GM18511 (cell line): ENCODE results near the gene ACKR3.

Experiments
- ATAC-seq: cut with Tn5 transposase; IDR thresholded peaks from one replicate; pipeline ENCODE4 v1.9.1; 2021; ENCODE audit warnings: mild to moderate bottlenecking, moderate library complexity; ENCODE audit not compliant: unreplicated experiment

ACKR3 gene

GRCh38 chr2:236568068-236568921 lies 1.3 kb upstream of the ACKR3 start:
- ATAC-seq: peak; percentile 53

- no peak for ATAC-seq
Observed at GRCh38 chr2:236568922-236569572, 578 bp upstream of the ACKR3 start.

- peak; percentile 47 for ATAC-seq
Observed at GRCh38 chr2:236570081-236570868, 650 bp downstream of the ACKR3 start.

- no peak for ATAC-seq
Observed at GRCh38 chr2:236571145-236571544, 1.5 kb downstream of the ACKR3 start.

GRCh38 chr2:236572482-236572881 lies 2.9 kb downstream of the ACKR3 start:
- ATAC-seq: no peak

- no peak for ATAC-seq
Observed at GRCh38 chr2:236573066-236573929, 3.7 kb downstream of the ACKR3 start.

- no peak for ATAC-seq
Observed at GRCh38 chr2:236574000-236574399, 4.4 kb downstream of the ACKR3 start.

- ATAC-seq: no peak
Observed at GRCh38 chr2:236574424-236575145, 5.0 kb downstream of the ACKR3 start.

- ATAC-seq: no peak
Observed at GRCh38 chr2:236575510-236575909, 5.9 kb downstream of the ACKR3 start.

GRCh38 chr2:236576087-236576486 lies 6.5 kb downstream of the ACKR3 start:
- no peak for ATAC-seq

- no peak for ATAC-seq
Observed at GRCh38 chr2:236576953-236577352, 7.3 kb downstream of the ACKR3 start.

- ATAC-seq: no peak
Observed at GRCh38 chr2:236577481-236578410, 8.1 kb downstream of the ACKR3 start.

- no peak for ATAC-seq
Observed at GRCh38 chr2:236578411-236578846, 8.8 kb downstream of the ACKR3 start.

GRCh38 chr2:236579048-236579745 lies 9.6 kb downstream of the ACKR3 start:
- ATAC-seq: no peak

- no peak for ATAC-seq
Observed at GRCh38 chr2:236579746-236580315, 10.2 kb downstream of the ACKR3 start.

- ATAC-seq: no peak
Observed at GRCh38 chr2:236580746-236581355, 11.2 kb downstream of the ACKR3 start.

- ATAC-seq: no peak
Observed at GRCh38 chr2:236581546-236581945, 11.9 kb downstream of the ACKR3 start.
